ES-I3 (cell line): ENCODE results near the gene IZUMO2.

Experiments used
- H3K36me3 ChIP-seq: 2 replicates; pipeline ENCODE4 v1.6.1; 2013; ENCODE audit warnings: mild to moderate bottlenecking, low read length, control low read depth, moderate library complexity; ENCODE audit not compliant: insufficient read depth
- H3K4me1 ChIP-seq: 2 replicates; pipeline ENCODE4 v1.6.1; 2013; ENCODE audit warnings: mild to moderate bottlenecking, control low read depth, low read length; ENCODE audit not compliant: insufficient read depth
- H3K9ac ChIP-seq: 2 replicates; pipeline ENCODE4 v1.6.1; 2013; ENCODE audit warnings: low read depth, mild to moderate bottlenecking, low read length, moderate library complexity
- H3K9me3 ChIP-seq: 2 replicates; pipeline ENCODE4 v1.6.1; 2013; ENCODE audit warnings: mild to moderate bottlenecking, low read length, moderate library complexity; ENCODE audit not compliant: control insufficient read depth, insufficient read depth

IZUMO2 gene

GRCh38 chr19:50196322-50196932 is 33.3 kb upstream of the IZUMO2 start:
- Histone ChIP-seq H3K36me3 (no peaks in the 10 kb centered on the region), H3K4me1 (0 out of 2 replicates have a peak, but pooled peaks cover 4% of the 10 kb centered on the region), H3K9ac (no peak overlapping the region), H3K9me3 (no peaks in the 10 kb centered on the region)

- Histone ChIP-seq H3K36me3 (no peaks in the 10 kb centered on the region), H3K9ac (no peak overlapping the region), H3K9me3 (no peaks in the 10 kb centered on the region), H3K4me1 (0 out of 2 replicates have a peak, but pooled peaks cover 4% of the 10 kb centered on the region)
Measured at GRCh38 chr19:50195224-50195623, 32.1 kb upstream of the IZUMO2 start.

GRCh38 chr19:50192463-50193211 is 29.6 kb upstream of the IZUMO2 start:
- Histone ChIP-seq H3K36me3 (no peaks in the 10 kb centered on the region), H3K4me1 (no peaks in the 10 kb centered on the region), H3K9ac (no peak overlapping the region), H3K9me3 (no peaks in the 10 kb centered on the region)

GRCh38 chr19:50191216-50191615 is 28.1 kb upstream of the IZUMO2 start:
- no peaks in the 10 kb centered on the region for H3K36me3 ChIP-seq
- no peak overlapping the region for H3K9ac ChIP-seq

GRCh38 chr19:50190439-50190891 is 27.4 kb upstream of the IZUMO2 start:
- Histone ChIP-seq H3K9me3 (no peaks in the 10 kb centered on the region), H3K9ac (no peak overlapping the region), H3K4me1 (no peaks in the 10 kb centered on the region), H3K36me3 (no peaks in the 10 kb centered on the region)

More at GRCh38 chr19:50191216-50191615, 28.1 kb upstream of the IZUMO2 start:
- H3K4me1 ChIP-seq = no peaks in the 10 kb centered on the region
- H3K9me3 ChIP-seq = no peaks in the 10 kb centered on the region

- Histone ChIP-seq H3K9ac (no peak overlapping the region), H3K4me1 (no peaks in the 10 kb centered on the region), H3K36me3 (no peaks in the 10 kb centered on the region), H3K9me3 (no peaks in the 10 kb centered on the region)
Measured at GRCh38 chr19:50189331-50189730, 26.2 kb upstream of the IZUMO2 start.

GRCh38 chr19:50187937-50188336 is 24.9 kb upstream of the IZUMO2 start:
- H3K9me3 ChIP-seq = no peaks in the 10 kb centered on the region
- H3K4me1 ChIP-seq = no peaks in the 10 kb centered on the region
- H3K9ac ChIP-seq = no peak overlapping the region
- H3K36me3 ChIP-seq = no peaks in the 10 kb centered on the region

GRCh38 chr19:50184196-50184595 is 21.1 kb upstream of the IZUMO2 start:
- no peaks in the 10 kb centered on the region for H3K36me3 ChIP-seq
- no peaks in the 10 kb centered on the region for H3K9me3 ChIP-seq
- no peaks in the 10 kb centered on the region for H3K4me1 ChIP-seq
- no peak overlapping the region for H3K9ac ChIP-seq

- no peaks in the 10 kb centered on the region for H3K9me3 ChIP-seq
- H3K9ac ChIP-seq = no peak overlapping the region
- no peaks in the 10 kb centered on the region; the same call in 1 of the 2 replicates for H3K4me1 ChIP-seq
- H3K36me3 ChIP-seq = no peaks in the 10 kb centered on the region
Measured at GRCh38 chr19:50181121-50181520, 18.0 kb upstream of the IZUMO2 start.

- no peak overlapping the region for H3K9ac ChIP-seq
- H3K4me1 ChIP-seq = no peaks in the 10 kb centered on the region; the same call in 1 of the 2 replicates
- H3K36me3 ChIP-seq = no peaks in the 10 kb centered on the region
- H3K9me3 ChIP-seq = no peaks in the 10 kb centered on the region
Measured at GRCh38 chr19:50178859-50179537, 15.9 kb upstream of the IZUMO2 start.

GRCh38 chr19:50178320-50178719 is 15.2 kb upstream of the IZUMO2 start:
- H3K9ac ChIP-seq = no peak overlapping the region
- no peaks in the 10 kb centered on the region; the same call in 1 of the 2 replicates for H3K4me1 ChIP-seq
- H3K9me3 ChIP-seq = no peaks in the 10 kb centered on the region
- no peaks in the 10 kb centered on the region for H3K36me3 ChIP-seq

GRCh38 chr19:50176775-50177174 is 13.7 kb upstream of the IZUMO2 start:
- Histone ChIP-seq H3K9me3 (no peaks in the 10 kb centered on the region), H3K9ac (no peak overlapping the region), H3K4me1 (no peaks in the 10 kb centered on the region; the same call in 1 of the 2 replicates), H3K36me3 (no peaks in the 10 kb centered on the region)

- no peaks in the 10 kb centered on the region for H3K36me3 ChIP-seq
- H3K9me3 ChIP-seq = no peaks in the 10 kb centered on the region
- no peak overlapping the region for H3K9ac ChIP-seq
- no peaks in the 10 kb centered on the region; the same call in 1 of the 2 replicates for H3K4me1 ChIP-seq
Measured at GRCh38 chr19:50175924-50176323, 12.8 kb upstream of the IZUMO2 start.

- H3K4me1 ChIP-seq = no peaks in the 10 kb centered on the region; the same call in 1 of the 2 replicates
- no peak overlapping the region for H3K9ac ChIP-seq
- no peaks in the 10 kb centered on the region for H3K36me3 ChIP-seq
- H3K9me3 ChIP-seq = no peaks in the 10 kb centered on the region
Measured at GRCh38 chr19:50174100-50174793, 11.2 kb upstream of the IZUMO2 start.
